ENCODE results near the gene OIP5.

GRCh38 chr15:41279535-41280283, 52.7 kb downstream of the OIP5 start:
- TF ChIP-seq CTCF (conservative IDR thresholded peaks at IDR 0.05) (no peak), ZFX (IDR thresholded peaks at IDR 0.05) (no peak)

All from C4-2B (cell line).